GM21786 (cell line): ENCODE results near the gene PDZD2.
"Not testable (repeated sequence)": the region's sequence is repeated elsewhere in the genome, so short reads cannot be mapped to it uniquely, and the experiment has no call there.

Source experiments
- ATAC-seq: cut with Tn5 transposase; IDR thresholded peaks from one replicate; pipeline ENCODE4 v1.9.1; 2021; ENCODE audit not compliant: unreplicated experiment

The PDZD2 gene

GRCh38 chr5:32094691-32095090, 455.8 kb downstream of the PDZD2 start:
- no peak for ATAC-seq

DNA sequence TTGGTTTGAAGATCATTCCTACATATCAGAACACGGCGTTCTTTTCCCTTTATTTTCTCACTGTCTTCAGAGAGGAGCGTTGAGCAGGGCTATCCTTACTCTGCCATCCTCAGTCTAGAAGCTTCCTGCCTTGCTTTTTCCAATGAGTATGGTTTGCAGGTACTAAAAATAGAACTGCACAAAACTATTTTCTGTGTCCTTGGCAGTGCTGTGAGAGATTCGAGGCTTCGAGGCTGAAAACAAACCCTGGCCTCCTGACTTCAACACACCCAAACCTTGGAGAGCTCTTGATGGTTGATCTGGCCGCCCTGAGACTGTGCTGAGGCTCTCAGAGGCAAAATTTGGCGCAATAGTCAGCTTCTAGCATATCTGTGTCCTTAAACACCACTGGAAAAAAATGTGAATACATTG, 456.3 kb downstream of the PDZD2 start:
- no peak for ATAC-seq

GRCh38 chr5:32096891-32097595, 458.1 kb downstream of the PDZD2 start:
- no peak for ATAC-seq

- ATAC-seq, result no peak
These were observed 459.4 kb downstream of the PDZD2 start for GRCh38 chr5:32098291-32098690.

- no peak for ATAC-seq
These were observed 460.0 kb downstream of the PDZD2 start for GRCh38 chr5:32098890-32099310.

DNA sequence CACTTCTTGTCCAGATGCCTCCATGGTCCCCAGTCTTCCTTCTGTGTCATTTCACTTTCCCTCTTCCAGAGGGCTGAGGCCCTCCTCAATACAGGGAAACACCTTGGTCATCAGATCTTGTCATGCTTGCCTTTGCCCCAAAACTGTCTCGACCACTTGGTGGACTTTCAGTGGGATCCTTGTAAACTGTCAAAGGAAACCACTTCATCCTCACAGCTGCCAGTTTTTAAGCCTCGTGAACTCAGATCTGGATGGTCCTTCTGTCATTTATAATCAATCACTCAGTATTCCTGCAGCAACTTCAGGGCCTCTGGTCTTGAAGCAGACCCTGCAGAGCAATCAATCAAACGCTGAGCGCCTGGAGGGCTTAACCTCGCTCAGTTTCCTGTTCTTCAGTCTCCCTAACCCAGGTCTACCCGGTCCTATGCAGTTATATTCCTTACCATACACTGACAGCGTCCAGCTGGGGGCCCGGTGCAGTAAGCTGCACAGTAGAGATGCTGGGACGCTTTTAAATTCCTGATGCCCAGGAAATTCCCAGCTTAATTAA, 460.6 kb downstream of the PDZD2 start:
- no peak for ATAC-seq

DNA sequence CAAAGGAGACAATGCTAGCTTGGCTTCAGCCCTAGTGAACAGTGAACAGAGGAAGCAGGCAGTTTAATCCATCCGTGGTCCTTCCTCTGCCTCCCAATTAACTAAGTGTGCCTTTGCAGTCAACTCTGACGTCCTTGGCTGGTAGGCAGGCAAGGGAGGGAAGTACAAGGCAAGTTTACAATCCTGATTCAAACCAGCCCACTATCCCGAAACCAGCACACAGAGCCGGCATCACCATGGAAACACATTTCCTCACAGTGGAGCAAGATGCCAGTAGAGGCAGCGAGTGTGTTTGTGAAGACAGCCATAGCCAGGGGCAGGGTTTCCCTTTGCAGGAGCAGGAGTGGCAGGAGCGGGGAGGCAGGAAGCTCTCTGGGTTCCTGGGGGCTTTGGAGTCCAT, 461.3 kb downstream of the PDZD2 start:
- ATAC-seq, result no peak

- no peak for ATAC-seq
These were observed 461.9 kb downstream of the PDZD2 start for GRCh38 chr5:32100691-32101302.

DNA sequence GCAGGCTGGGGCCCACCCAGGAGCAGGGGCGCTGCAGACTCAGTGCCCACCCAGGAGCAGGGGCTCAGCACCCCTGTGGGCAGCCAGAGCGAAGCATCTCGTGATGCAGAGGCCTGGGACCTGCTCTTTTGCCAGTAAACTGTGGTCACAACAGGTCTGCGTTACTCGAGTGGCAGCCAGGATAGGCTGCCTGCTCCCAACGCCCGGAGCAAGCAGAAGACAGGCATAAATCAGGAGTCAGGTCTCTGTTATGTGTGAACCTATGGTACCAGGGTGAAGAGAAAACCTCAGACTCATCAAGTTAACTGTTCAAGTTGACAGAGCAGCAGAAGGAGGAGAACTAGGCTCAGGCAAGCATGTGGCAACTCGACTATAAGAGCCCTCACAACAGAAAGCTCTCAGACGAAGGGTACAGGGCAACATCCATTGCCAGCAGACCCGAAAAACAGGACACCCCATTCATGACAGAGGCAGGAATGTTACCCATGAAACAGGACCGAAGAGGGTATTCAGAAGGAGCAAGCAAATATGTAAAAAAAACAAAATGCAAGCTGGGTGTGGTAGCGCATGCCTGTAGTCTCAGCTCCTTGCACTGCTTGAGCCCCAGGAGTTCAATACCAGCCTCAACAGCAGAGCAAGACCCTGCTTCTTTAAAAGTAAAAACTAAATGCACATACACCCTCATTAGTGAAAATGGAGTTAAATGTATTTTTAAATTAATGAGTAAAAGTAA, 463.5 kb downstream of the PDZD2 start:
- no peak for ATAC-seq

GRCh38 chr5:32103521-32103920, 464.6 kb downstream of the PDZD2 start:
- ATAC-seq, result no peak

- ATAC-seq, result no peak
These were observed 468.4 kb downstream of the PDZD2 start for GRCh38 chr5:32107291-32107690.

GRCh38 chr5:32108167-32108566, 469.2 kb downstream of the PDZD2 start:
- ATAC-seq, result no peak

DNA sequence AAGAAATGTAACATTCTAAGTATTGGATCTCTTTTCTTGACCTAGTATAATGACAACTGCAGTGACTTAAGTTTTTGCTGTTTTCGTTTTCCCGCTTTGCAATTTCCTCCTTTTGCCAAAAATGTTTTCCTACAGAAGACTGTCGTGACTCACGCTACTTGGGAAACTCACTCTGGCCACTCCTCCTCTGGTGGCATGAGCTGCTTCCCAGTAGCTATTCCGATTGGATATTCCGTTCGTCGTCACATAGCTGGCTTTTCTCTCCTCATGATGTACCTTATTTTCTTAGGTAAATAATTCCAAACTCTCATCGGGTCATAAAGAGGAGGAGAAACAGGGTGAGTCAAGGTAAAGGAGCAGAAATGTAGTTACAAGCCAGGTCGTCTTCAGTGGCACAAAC, 470.3 kb downstream of the PDZD2 start:
- ATAC-seq, result no peak

GRCh38 chr5:32110111-32110696, 471.3 kb downstream of the PDZD2 start:
- ATAC-seq, result no peak

GRCh38 chr5:32115985-32116384, 477.1 kb downstream of the PDZD2 start:
- ATAC-seq, result no peak

DNA sequence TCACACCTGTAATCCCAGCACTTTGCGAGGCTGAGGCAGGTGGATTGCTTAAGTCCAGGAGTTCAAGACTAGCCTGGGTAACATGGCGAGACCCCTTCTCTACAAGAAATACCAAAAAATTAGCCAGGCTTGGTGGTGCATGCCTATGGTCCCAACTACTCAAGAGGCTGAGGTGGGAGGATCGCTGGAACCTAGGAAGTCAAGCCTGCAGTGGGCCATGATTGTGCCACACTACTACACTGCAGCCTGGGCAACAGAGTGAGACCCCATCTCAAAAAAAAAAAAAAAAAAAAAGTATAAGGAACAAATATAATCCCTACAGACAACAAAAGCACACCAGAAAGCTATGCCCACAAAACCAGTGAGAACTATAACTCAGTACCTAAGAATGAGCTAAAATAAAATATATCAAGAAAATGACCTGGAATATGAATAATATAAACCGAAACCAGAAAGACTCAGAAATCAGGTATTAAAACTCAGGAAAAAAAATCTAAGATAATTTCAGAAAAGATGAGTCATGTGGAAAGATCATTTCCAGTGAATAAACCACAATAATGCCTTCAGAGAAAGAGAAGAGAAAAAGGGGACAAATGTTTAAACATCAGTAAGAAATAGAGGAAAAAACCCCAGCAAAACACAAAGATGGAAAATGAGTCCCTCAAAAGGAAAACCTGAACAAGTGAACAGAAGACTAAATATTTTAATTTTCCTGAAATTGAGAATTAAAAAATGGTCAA, 477.8 kb downstream of the PDZD2 start:
- no peak for ATAC-seq

GRCh38 chr5:32118922-32119321, 480.0 kb downstream of the PDZD2 start:
- ATAC-seq, result not testable (repeated sequence)

GRCh38 chr5:32123058-32123805, 484.3 kb downstream of the PDZD2 start:
- peak; percentile 42 for ATAC-seq

DNA sequence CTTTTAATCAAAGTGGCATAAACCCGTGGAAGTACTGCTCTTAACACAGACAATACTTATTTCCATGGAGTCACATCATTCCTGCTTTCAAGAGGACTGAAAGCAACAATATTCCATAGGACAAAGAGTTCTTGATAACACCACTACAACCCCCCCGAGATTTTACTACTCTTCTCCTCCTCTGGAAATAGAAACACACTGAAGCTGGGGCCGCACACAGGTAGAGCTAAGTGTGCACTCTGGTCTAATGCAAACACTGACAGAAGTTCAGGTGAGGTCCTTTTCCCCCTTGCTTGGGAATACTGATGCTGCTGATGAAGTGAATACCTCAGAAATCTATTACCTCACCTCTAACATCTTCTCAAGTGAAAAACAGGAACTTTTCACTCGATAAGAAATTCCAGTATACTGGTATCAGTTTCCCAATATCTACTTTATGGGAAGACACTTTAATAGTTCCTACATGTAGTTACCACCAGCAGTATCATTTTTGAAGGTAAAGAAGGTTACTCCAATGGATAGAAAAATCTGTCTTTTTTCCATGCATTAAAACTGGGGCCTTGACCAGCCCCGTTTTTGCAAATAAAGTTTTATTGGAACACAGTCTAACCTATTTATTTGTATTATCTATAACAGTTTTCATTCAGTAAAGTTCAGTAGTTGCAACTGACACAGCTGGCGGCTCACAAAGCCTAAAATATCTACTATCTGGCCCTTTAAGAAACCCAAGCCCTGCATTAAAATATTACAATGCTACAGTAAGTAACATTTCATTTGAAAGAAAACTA, 485.2 kb downstream of the PDZD2 start:
- no peak for ATAC-seq
